MM.1S (cell line): ENCODE data around the gene RUNDC3A.

ENCODE experiments used
- DNase-seq: peaks from one replicate; pipeline ENCODE4 v3.0.0-alpha.2; 2015
- H2AFZ ChIP-seq: fragments of 300-600 bp; sonication (generic); 2 replicates; pipeline ENCODE4 v1.6.0; 2016; ENCODE audit warnings: antibody characterized with exemption, low read length
- H3F3A ChIP-seq: fragments of 300-600 bp; sonication (generic); 2 replicates; pipeline ENCODE4 v1.6.1; 2016; ENCODE audit warnings: mild to moderate bottlenecking, antibody characterized with exemption, low read length, moderate library complexity, mixed read lengths; ENCODE audit not compliant: insufficient read depth
- H3K27ac ChIP-seq: fragments of 300-600 bp; sonication (generic); 2 replicates; pipeline ENCODE4 v1.5.1; 2016; ENCODE audit warnings: mild to moderate bottlenecking, low read length
- H3K27me3 ChIP-seq: fragments of 300-600 bp; sonication (generic); replicated peaks from 2 replicates; pipeline ENCODE4 v1.6.0; 2016; ENCODE audit warnings: low read length; ENCODE audit not compliant: insufficient read depth
- H3K36me3 ChIP-seq: fragments of 300-600 bp; sonication (generic); replicated peaks from 2 replicates; pipeline ENCODE4 v1.6.1; 2016; ENCODE audit warnings: mild to moderate bottlenecking, low read length, mixed read lengths; ENCODE audit not compliant: insufficient read depth
- H3K4me1 ChIP-seq: fragments of 300-600 bp; sonication (generic); 2 replicates; pipeline ENCODE4 v1.6.1; 2016; ENCODE audit warnings: low read length, mixed read lengths
- H3K4me2 ChIP-seq: fragments of 300-600 bp; sonication (generic); 2 replicates; pipeline ENCODE4 v1.6.0; 2016; ENCODE audit warnings: low read depth, low read length
- H3K4me3 ChIP-seq: fragments of 300-600 bp; sonication (generic); 2 replicates; pipeline ENCODE4 v1.5.1; 2016; ENCODE audit warnings: low read length, mixed read lengths
- H3K79me2 ChIP-seq: fragments of 300-600 bp; sonication (generic); 2 replicates; pipeline ENCODE4 v1.6.1; 2016; ENCODE audit warnings: mixed run types, low read length, mixed read lengths
- H3K9ac ChIP-seq: fragments of 300-600 bp; sonication (generic); 2 replicates; pipeline ENCODE4 v1.6.1; 2016; ENCODE audit warnings: low read length, mixed read lengths
- H3K9me2 ChIP-seq: fragments of 300-600 bp; sonication (generic); replicated peaks from 2 replicates; pipeline ENCODE4 v1.6.1; 2016; ENCODE audit warnings: mild to moderate bottlenecking, low read length, mixed read lengths; ENCODE audit not compliant: insufficient read depth
- H3K9me3 ChIP-seq: fragments of 300-600 bp; sonication (generic); replicated peaks from 2 replicates; pipeline ENCODE4 v1.6.1; 2016; ENCODE audit warnings: mild to moderate bottlenecking, low read length, mixed read lengths; ENCODE audit not compliant: insufficient read depth
- H4K20me1 ChIP-seq: fragments of 300-600 bp; sonication (generic); 2 replicates; pipeline ENCODE4 v1.6.1; 2016; ENCODE audit warnings: mild to moderate bottlenecking, low read length, moderate library complexity, mixed read lengths; ENCODE audit not compliant: insufficient read depth
- EZH2 ChIP-seq: fragments of 300-600 bp; sonication (generic); optimal IDR thresholded peaks from 2 replicates; pipeline ENCODE3; 2017; ENCODE audit warnings: low read depth, mild to moderate bottlenecking, antibody characterized with exemption, low read length, mixed read lengths
- EZH2phosphoT487 ChIP-seq: fragments of 300-600 bp; sonication (generic); IDR thresholded peaks from 2 replicates; pipeline ENCODE4 v1.6.1; 2018; ENCODE audit warnings: antibody characterized with exemption, low read length
- TF ChIP-seq, protein P1 (sequence below): fragments of 300-600 bp; sonication (generic); IDR thresholded peaks from 2 replicates; pipeline ENCODE4 v1.5.1; 2016; ENCODE audit warnings: antibody characterized with exemption, low read length, mixed read lengths

RUNDC3A gene

DNA sequence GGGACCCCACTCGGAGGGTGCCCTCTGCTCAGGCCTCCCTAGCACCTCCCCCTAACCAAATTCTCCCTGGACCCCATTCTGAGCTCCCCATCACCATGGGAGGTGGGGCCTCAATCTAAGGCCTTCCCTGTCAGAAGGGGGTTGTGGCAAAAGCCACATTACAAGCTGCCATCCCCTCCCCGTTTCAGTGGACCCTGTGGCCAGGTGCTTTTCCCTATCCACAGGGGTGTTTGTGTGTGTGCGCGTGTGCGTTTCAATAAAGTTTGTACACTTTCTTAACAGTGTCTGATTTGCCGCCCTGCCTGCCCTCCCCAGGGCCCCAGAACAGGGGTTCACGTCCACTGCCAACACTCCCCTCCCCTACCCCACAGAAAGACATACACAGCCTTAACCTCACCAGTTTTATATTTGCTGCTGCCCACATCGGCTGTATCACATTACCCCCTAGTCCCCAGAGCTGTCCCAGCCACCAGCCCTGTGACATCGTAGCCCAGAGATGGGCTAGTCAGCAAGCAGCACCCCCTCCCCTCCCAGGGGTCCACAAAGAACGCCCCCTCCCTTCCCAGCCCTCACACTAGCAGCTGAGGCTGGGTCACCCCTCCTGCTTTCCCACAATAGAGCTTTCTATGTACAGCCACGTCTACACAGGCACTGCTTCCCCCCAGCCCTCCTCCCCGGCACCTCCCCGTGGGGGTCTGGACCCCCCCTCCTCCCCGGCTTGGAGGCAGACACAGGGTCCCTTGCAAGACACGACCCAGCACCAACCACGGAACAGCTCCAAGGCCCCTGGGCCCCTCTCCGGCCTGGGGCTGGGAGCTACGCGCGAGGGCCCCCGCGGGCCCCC lies 44.6 kb downstream of the RUNDC3A start:
- Histone ChIP-seq H2AFZ (no peak overlapping the region), H3K4me1 (peaks cover 10% of the 10 kb centered on the region), H3K27ac (no peak overlapping the region), H3K36me3 (no peaks in the 10 kb centered on the region), H3K79me2 (no peaks in the 10 kb centered on the region), H3K4me2 (no peak overlapping the region), H3K27me3 (no peaks in the 10 kb centered on the region), H3K9me3 (no peaks in the 10 kb centered on the region), H4K20me1 (no peaks in the 10 kb centered on the region), H3K4me3 (no peak overlapping the region), H3K9ac (no peak overlapping the region), H3K9me2 (no peaks in the 10 kb centered on the region), H3F3A (no peaks in the 10 kb centered on the region; the same call in 1 of the 2 replicates)
- TF ChIP-seq EZH2phosphoT487 (no peak), EZH2 (no peak)
- TF ChIP-seq, protein P1, sequence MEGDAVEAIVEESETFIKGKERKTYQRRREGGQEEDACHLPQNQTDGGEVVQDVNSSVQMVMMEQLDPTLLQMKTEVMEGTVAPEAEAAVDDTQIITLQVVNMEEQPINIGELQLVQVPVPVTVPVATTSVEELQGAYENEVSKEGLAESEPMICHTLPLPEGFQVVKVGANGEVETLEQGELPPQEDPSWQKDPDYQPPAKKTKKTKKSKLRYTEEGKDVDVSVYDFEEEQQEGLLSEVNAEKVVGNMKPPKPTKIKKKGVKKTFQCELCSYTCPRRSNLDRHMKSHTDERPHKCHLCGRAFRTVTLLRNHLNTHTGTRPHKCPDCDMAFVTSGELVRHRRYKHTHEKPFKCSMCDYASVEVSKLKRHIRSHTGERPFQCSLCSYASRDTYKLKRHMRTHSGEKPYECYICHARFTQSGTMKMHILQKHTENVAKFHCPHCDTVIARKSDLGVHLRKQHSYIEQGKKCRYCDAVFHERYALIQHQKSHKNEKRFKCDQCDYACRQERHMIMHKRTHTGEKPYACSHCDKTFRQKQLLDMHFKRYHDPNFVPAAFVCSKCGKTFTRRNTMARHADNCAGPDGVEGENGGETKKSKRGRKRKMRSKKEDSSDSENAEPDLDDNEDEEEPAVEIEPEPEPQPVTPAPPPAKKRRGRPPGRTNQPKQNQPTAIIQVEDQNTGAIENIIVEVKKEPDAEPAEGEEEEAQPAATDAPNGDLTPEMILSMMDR = no peak
- DNase-seq = no peak

DNA sequence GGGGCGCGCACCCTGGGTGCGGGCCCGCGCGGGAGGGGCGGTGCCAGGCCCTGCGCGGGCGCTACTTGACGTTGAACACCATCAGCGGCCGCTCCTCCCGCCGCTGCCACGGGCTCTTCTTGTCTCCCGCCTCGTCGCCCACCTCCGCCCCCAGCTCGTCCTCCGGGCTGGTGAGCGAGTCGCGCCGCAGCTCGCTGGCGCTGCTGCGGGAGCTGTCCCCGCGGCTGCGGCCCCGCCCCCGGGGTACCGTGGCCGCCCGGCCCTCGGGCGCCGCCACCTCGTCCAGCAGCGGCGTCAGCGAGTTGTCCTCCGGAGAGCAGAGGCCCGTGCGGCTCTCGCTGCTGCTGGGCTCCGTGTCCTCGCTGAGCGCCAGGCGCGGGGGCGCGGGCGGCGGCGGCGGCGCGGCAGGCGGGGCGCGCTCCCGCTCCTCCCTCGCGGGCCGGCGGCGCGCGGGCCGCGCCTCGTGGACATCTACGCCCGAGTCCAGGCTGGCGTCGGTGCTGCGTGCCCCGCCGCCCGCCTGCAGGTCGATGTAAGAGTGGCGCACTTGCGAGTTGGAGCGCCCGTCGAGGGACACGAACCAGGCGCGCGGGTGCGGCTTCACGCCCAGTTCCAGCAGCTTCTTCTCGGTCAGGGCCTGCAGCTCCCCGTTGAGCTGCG lies 45.4 kb downstream of the RUNDC3A start:
- Histone ChIP-seq H3K9me2 (no peaks in the 10 kb centered on the region), H3F3A (peaks cover under 1% of the 10 kb centered on the region; the same call in 1 of the 2 replicates), H3K36me3 (no peaks in the 10 kb centered on the region), H3K27me3 (no peaks in the 10 kb centered on the region), H3K4me3 (no peak overlapping the region), H4K20me1 (no peaks in the 10 kb centered on the region), H3K4me2 (no peak overlapping the region), H3K9ac (no peak overlapping the region), H3K9me3 (no peaks in the 10 kb centered on the region), H3K27ac (no peak overlapping the region), H2AFZ (no peak overlapping the region), H3K4me1 (peaks cover 6% of the 10 kb centered on the region), H3K79me2 (no peaks in the 10 kb centered on the region)
- TF ChIP-seq EZH2 = no peak
- TF ChIP-seq, protein P1 = no peak
- TF ChIP-seq EZH2phosphoT487 = no peak
- no peak for DNase-seq

DNA sequence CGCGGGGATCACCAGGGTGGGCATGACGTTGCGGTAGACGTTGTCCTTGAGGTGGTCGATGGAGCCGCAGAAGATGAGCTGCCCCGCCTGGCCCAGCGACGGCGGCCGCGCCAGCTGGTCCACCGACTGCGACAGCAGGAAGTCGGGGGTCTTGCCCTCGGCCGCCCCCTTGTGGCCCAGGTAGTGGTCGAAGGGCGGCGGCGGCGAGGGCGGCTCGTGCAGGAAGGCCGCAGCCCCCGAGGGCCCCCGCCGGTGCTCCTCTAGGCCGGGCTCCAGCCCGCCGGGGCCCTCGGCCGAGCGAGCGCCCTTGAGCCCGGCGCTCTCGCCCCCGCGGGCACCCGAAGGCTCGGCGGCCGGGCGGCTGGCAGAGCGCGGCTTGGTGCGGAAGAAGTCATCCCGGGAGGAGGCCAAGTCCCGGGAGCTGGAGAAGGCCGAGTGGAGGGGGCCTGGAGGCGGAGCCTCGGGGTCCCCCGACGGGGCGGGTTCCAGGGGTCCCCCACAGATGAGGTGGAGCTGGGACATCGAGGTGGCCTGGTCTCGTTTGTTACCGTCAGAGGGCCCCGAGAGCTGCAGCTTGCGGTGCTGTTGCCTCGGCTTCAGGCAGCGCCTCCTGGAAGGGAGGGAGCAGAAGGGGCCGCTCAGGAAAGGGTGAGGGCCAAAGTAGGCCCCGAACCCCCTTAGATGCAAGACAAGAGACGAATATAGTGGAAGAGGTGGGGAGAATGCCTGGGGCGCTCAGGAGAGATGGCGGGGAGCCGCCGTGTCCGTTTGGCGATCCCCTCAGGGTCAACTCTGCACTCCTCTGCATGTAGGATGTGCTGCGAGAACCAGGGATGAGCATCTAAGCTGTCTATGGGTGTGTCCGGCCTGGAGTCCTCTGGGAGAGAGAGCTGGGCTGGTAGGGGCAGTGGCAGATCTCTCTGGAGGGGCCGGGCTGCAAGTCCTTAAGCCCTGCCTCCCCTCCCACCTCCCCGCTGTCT lies 46.5 kb downstream of the RUNDC3A start:
- Histone ChIP-seq H3K27ac (no peak overlapping the region), H3K79me2 (no peaks in the 10 kb centered on the region), H2AFZ (no peak overlapping the region), H3K4me2 (no peak overlapping the region), H3K4me3 (no peak overlapping the region), H3K4me1 (peaks cover 11% of the 10 kb centered on the region), H3K9ac (no peak overlapping the region), H3K36me3 (no peaks in the 10 kb centered on the region), H3K27me3 (no peaks in the 10 kb centered on the region), H3K9me2 (no peaks in the 10 kb centered on the region), H3K9me3 (no peaks in the 10 kb centered on the region), H4K20me1 (no peaks in the 10 kb centered on the region), H3F3A (peaks cover 6% of the 10 kb centered on the region)
- no peak for TF ChIP-seq EZH2
- TF ChIP-seq, protein P1 = no peak
- TF ChIP-seq EZH2phosphoT487 = no peak
- no peak for DNase-seq
